HFFc6 (cell line): ENCODE data around the gene FAM3B. TPM values are rescaled to one million over a fixed set of nuclear protein-coding genes. Genes with fewer than 3 reads are reported as not detected.

Source experiments
- DNase-seq: peaks from one replicate; pipeline ENCODE4 v3.0.0-alpha.2; 2018
- H3K27ac Mint-ChIP-seq: 2 replicates; pipeline ENCODE4 v1.8.0; 2020; ENCODE audit warnings: mild to moderate bottlenecking, mixed read lengths
- H3K27me3 Mint-ChIP-seq: 2 replicates; pipeline ENCODE4 v1.8.0; 2021; ENCODE audit warnings: mild to moderate bottlenecking, moderate library complexity, mixed read lengths; ENCODE audit not compliant: insufficient read depth
- H3K36me3 Mint-ChIP-seq: 2 replicates; pipeline ENCODE4 v1.8.0; 2021; ENCODE audit warnings: low read depth, mixed read lengths
- H3K4me1 Mint-ChIP-seq: 2 replicates; pipeline ENCODE4 v1.8.0; 2020; ENCODE audit warnings: low read depth, mixed read lengths
- H3K4me3 Mint-ChIP-seq: 2 replicates; pipeline ENCODE4 v1.8.0; 2020; ENCODE audit warnings: mild to moderate bottlenecking, moderate library complexity, mixed read lengths
- H3K9me3 Mint-ChIP-seq: 2 replicates; pipeline ENCODE4 v1.8.0; 2020; ENCODE audit warnings: mild to moderate bottlenecking, mixed read lengths
- CTCF ChIP-seq: fragments of 200-600 bp; sonication (generic); IDR thresholded peaks from 2 replicates; pipeline ENCODE4 v1.5.0; 2021; ENCODE audit warnings: antibody characterized with exemption, mild to moderate bottlenecking
- total RNA-seq, 6 experiments: library from RNA; stranded (reverse); fragmentation: NEBNext Ultra II Directional; extraction: Animal tissue kit (Norgen Biotek cat#: 25700); gene quantifications; 2 replicates in 1 of 6; 3 replicates in 5 of 6; pipeline ENCODE4 v1.2.3, GENCODE V29; 2021

The FAM3B gene
- total RNA-seq, 6 experiments from 2014 or later, result not detected

DNA sequence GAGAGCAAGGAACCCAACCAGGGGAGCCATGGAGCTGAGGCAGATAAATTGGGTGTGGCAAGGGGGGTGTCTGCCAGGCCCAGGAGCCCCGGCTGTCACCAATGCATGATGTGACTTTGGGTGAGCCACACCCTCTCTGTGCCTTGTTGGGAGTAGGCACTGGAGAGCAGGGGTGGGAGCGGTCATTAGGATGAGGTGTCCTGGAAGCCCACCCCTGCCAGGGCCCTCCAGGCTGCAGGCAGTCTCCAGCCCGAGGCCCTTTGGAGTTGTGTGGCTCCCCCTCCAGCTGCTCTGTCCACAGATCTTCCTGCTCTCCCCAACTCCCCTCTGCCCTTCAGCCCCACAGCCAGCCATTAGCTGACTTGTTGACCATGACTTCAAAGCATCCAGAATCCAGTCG is 56.7 kb downstream of the FAM3B start:
- no peaks in the 10 kb centered on the region for H3K36me3 Mint-ChIP-seq
- H3K4me1 Mint-ChIP-seq, result no peaks in the 10 kb centered on the region
- no peaks in the 10 kb centered on the region; the same call in 1 of the 2 replicates for H3K9me3 Mint-ChIP-seq
- TF ChIP-seq CTCF, result no peak
- peaks cover 19% of the 10 kb centered on the region for H3K27me3 Mint-ChIP-seq
- no peak for DNase-seq
- H3K4me3 Mint-ChIP-seq, result no peak overlapping the region
- H3K27ac Mint-ChIP-seq, result no peak overlapping the region

- H3K27me3 Mint-ChIP-seq, result peaks cover 17% of the 10 kb centered on the region
- no peaks in the 10 kb centered on the region; the same call in 1 of the 2 replicates for H3K9me3 Mint-ChIP-seq
- no peak overlapping the region for H3K4me3 Mint-ChIP-seq
- no peaks in the 10 kb centered on the region for H3K4me1 Mint-ChIP-seq
- no peak overlapping the region for H3K27ac Mint-ChIP-seq
- H3K36me3 Mint-ChIP-seq, result no peaks in the 10 kb centered on the region
- no peak for TF ChIP-seq CTCF
- DNase-seq, result no peak
Observed at GRCh38 chr21:41373763-41374162, 57.2 kb downstream of the FAM3B start.

- Mint-ChIP-seq H3K4me3 (no peak overlapping the region), H3K27me3 (peaks cover 14% of the 10 kb centered on the region), H3K9me3 (no peaks in the 10 kb centered on the region; the same call in 1 of the 2 replicates), H3K36me3 (no peaks in the 10 kb centered on the region), H3K4me1 (no peaks in the 10 kb centered on the region), H3K27ac (no peak overlapping the region)
- TF ChIP-seq CTCF, result peak; percentile 19; the same call in 1 of the 2 replicates
- no peak for DNase-seq
Observed at GRCh38 chr21:41374177-41374712, 57.6 kb downstream of the FAM3B start.

DNA sequence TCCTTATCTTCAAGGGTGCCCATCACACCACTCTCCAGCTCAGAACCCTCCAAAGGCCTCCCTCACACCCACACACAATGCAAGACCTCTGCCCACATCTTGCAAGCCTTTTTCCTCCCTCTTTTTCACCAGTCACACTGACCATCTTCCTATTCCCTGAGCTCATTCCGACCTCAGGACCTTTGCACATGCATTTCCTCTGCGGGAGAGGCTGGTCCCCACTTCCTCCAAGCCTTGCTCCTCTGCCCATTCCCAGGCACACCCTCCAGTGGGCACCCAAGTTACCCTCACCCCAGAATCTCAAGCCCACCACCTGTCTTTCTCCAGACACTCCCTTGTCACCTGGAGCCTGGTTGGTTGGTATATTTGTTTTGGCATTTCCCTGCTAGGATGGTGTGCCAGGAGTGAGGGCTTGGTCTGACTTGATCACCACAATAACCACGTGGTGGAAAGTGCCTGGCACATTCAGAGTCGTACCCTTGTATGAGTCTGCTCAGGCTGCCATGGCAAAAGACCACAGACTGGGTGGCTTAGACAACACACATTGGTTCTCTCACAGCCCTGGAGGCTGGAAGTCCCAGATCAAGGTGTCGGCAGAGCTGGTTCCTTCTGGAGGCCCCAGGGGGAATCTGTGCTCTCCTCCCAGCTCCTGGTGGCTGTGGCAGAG is 58.4 kb downstream of the FAM3B start:
- no peak for TF ChIP-seq CTCF
- H3K27me3 Mint-ChIP-seq, result peaks cover 14% of the 10 kb centered on the region
- H3K4me3 Mint-ChIP-seq, result no peak overlapping the region
- H3K9me3 Mint-ChIP-seq, result peaks cover under 1% of the 10 kb centered on the region; the same call in 1 of the 2 replicates
- no peaks in the 10 kb centered on the region for H3K4me1 Mint-ChIP-seq
- H3K27ac Mint-ChIP-seq, result no peak overlapping the region
- no peak for DNase-seq
- no peaks in the 10 kb centered on the region for H3K36me3 Mint-ChIP-seq

- H3K36me3 Mint-ChIP-seq, result no peaks in the 10 kb centered on the region
- peaks cover 14% of the 10 kb centered on the region for H3K27me3 Mint-ChIP-seq
- TF ChIP-seq CTCF, result no peak
- DNase-seq, result no peak
- no peak overlapping the region for H3K27ac Mint-ChIP-seq
- peaks cover 7% of the 10 kb centered on the region; the same call in 1 of the 2 replicates for H3K9me3 Mint-ChIP-seq
- H3K4me1 Mint-ChIP-seq, result no peaks in the 10 kb centered on the region
- no peak overlapping the region for H3K4me3 Mint-ChIP-seq
Observed at GRCh38 chr21:41375875-41376274, 59.3 kb downstream of the FAM3B start.
